Measurements from ENCODE around the gene CYLD.

DNA sequence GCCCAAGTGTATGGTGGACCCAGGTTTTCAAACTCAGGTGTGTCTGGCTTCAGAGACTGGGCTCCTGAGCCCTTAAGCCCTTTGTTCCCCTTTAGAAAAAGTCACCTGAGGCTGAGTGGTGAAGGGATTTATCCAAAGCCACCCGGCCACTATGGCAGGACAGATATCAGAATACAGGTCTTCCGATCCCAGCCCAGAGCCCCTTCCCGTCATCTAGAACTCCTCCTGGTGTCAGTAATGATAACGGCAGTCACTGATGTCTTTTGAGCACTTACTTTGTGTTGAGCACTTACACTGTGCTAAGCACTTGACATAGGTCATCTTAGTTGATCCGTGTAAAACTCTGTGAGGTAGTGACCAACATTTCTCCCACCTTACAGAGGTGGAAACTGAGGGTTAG lies 31.9 kb upstream of the CYLD start:
- TF ChIP-seq, protein P1, sequence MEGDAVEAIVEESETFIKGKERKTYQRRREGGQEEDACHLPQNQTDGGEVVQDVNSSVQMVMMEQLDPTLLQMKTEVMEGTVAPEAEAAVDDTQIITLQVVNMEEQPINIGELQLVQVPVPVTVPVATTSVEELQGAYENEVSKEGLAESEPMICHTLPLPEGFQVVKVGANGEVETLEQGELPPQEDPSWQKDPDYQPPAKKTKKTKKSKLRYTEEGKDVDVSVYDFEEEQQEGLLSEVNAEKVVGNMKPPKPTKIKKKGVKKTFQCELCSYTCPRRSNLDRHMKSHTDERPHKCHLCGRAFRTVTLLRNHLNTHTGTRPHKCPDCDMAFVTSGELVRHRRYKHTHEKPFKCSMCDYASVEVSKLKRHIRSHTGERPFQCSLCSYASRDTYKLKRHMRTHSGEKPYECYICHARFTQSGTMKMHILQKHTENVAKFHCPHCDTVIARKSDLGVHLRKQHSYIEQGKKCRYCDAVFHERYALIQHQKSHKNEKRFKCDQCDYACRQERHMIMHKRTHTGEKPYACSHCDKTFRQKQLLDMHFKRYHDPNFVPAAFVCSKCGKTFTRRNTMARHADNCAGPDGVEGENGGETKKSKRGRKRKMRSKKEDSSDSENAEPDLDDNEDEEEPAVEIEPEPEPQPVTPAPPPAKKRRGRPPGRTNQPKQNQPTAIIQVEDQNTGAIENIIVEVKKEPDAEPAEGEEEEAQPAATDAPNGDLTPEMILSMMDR (IDR thresholded peaks at IDR 0.05; ENCODE audit: poor library complexity, severe bottlenecking) = no peak
- TF ChIP-seq POLR2AphosphoS5 (IDR thresholded peaks at IDR 0.05) (no peak), EZH2 (IDR thresholded peaks at IDR 0.05; ENCODE audit: borderline replicate concordance, insufficient read depth, low read length, poor library complexity, severe bottlenecking) (no peak), MXI1 (conservative IDR thresholded peaks at IDR 0.05; ENCODE audit: poor library complexity, severe bottlenecking) (no peak), RAD21 (conservative IDR thresholded peaks at IDR 0.05) (no peak), SMC3 (conservative IDR thresholded peaks at IDR 0.05; ENCODE audit: poor library complexity) (no peak)

All from neural cell (in vitro differentiated cells).